ENCODE results near the gene SLC39A2.

DNA sequence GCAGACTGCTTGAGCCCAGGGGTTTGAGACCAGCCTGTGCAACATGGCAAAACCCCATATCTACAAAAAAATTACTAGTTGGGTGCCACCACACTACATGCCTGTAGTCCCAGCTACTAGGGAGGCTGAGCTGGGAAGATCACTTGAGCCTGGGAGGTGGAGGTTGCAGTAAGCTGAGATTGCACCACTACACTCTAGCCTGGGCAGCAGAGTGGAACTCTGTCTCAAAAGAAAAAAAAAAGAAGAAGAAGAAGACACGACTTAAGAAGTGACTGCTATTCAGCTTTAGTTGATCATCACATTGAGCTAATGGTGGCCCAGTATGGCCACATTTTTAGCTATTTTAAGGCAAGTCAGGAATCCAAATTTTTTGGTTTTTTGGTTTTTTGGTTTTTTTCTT is 18.2 kb upstream of the SLC39A2 start:
- TF ChIP-seq POLR2AphosphoS5 (IDR thresholded peaks at IDR 0.05) (no peak), EP300 (IDR thresholded peaks at IDR 0.05; ENCODE audit: low read depth) (no peak), POLR2A (IDR thresholded peaks at IDR 0.05) (no peak)

Measured in transverse colon (tissue), 3 donors.